Loucy (cell line): ENCODE results near the gene TRIM63.

Experiments used
- EZH2phosphoT487 ChIP-seq: fragments of 200-600 bp; IDR thresholded peaks from 2 replicates; pipeline ENCODE4 v1.6.1; 2018; ENCODE audit warnings: antibody characterized with exemption, mild to moderate bottlenecking, moderate library complexity, borderline replicate concordance
- TF ChIP-seq, protein P1 (sequence below): fragments of 200-600 bp; sonication (generic); conservative IDR thresholded peaks from 2 replicates; pipeline ENCODE4 v1.5.1; 2014; ENCODE audit warnings: mild to moderate bottlenecking, antibody characterized with exemption, low read length

- TF ChIP-seq, protein P1, sequence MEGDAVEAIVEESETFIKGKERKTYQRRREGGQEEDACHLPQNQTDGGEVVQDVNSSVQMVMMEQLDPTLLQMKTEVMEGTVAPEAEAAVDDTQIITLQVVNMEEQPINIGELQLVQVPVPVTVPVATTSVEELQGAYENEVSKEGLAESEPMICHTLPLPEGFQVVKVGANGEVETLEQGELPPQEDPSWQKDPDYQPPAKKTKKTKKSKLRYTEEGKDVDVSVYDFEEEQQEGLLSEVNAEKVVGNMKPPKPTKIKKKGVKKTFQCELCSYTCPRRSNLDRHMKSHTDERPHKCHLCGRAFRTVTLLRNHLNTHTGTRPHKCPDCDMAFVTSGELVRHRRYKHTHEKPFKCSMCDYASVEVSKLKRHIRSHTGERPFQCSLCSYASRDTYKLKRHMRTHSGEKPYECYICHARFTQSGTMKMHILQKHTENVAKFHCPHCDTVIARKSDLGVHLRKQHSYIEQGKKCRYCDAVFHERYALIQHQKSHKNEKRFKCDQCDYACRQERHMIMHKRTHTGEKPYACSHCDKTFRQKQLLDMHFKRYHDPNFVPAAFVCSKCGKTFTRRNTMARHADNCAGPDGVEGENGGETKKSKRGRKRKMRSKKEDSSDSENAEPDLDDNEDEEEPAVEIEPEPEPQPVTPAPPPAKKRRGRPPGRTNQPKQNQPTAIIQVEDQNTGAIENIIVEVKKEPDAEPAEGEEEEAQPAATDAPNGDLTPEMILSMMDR, result no peak
- TF ChIP-seq EZH2phosphoT487, result no peak
These were observed 32.4 kb upstream of the TRIM63 start for GRCh38 chr1:26099780-26100179.
